GM12873 (cell line): Measurements from ENCODE around the gene BARHL1.

Source experiments
- TF ChIP-seq, protein P1 (sequence below): IDR thresholded peaks from 2 replicates; pipeline ENCODE4 v1.5.1; 2012; ENCODE audit warnings: low read depth, mild to moderate bottlenecking, moderate library complexity, low read length, control low read depth; ENCODE audit not compliant: insufficient read depth; ENCODE audit errors: missing control alignments

The BARHL1 gene

DNA sequence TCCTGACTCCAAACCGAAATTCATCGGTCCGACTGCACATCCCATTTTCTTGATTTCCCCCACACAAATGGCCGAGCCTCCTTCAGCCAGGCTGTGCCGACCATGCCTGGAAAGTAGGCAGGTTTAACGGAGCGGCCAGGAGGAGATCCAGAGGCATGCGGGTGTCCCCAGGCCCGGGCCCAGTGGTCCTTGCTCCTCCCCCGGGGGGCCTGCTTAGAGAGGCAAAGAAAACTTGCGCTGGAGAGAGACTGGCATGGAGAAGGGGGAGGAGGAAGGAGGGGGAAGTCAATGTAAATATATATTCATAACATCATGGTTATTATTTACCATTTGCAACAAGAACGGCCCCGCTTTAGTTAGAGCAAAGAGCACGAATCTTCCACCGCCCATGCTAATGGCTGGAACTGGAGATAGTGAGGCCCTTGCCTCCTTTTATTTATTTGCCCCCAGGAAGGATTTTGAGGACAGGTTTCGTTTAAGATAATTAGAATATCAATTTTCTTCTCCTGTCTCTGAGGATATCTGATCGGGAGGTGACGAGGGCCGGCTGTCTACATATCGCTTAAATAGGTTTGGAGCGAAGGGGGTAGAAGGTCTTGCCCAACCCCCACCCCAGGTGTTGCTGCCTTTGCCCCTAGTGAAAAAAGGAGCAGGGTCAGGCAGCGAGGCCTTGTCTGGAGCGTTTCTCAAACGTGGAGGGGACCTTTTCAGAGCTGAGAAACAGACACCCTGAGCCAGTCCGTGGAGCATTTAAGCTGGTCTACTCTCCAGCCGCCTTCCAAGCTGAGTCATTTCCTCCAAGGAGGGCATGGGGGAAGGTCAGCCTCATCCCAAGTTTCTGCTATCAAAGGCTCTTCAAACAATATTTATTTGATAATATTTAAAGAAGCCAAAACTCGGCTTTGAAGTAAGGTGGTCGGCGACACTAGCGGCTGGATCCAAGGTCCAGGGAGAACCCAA is 2.5 kb downstream of the BARHL1 start:
- TF ChIP-seq, protein P1, sequence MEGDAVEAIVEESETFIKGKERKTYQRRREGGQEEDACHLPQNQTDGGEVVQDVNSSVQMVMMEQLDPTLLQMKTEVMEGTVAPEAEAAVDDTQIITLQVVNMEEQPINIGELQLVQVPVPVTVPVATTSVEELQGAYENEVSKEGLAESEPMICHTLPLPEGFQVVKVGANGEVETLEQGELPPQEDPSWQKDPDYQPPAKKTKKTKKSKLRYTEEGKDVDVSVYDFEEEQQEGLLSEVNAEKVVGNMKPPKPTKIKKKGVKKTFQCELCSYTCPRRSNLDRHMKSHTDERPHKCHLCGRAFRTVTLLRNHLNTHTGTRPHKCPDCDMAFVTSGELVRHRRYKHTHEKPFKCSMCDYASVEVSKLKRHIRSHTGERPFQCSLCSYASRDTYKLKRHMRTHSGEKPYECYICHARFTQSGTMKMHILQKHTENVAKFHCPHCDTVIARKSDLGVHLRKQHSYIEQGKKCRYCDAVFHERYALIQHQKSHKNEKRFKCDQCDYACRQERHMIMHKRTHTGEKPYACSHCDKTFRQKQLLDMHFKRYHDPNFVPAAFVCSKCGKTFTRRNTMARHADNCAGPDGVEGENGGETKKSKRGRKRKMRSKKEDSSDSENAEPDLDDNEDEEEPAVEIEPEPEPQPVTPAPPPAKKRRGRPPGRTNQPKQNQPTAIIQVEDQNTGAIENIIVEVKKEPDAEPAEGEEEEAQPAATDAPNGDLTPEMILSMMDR, result no peak

DNA sequence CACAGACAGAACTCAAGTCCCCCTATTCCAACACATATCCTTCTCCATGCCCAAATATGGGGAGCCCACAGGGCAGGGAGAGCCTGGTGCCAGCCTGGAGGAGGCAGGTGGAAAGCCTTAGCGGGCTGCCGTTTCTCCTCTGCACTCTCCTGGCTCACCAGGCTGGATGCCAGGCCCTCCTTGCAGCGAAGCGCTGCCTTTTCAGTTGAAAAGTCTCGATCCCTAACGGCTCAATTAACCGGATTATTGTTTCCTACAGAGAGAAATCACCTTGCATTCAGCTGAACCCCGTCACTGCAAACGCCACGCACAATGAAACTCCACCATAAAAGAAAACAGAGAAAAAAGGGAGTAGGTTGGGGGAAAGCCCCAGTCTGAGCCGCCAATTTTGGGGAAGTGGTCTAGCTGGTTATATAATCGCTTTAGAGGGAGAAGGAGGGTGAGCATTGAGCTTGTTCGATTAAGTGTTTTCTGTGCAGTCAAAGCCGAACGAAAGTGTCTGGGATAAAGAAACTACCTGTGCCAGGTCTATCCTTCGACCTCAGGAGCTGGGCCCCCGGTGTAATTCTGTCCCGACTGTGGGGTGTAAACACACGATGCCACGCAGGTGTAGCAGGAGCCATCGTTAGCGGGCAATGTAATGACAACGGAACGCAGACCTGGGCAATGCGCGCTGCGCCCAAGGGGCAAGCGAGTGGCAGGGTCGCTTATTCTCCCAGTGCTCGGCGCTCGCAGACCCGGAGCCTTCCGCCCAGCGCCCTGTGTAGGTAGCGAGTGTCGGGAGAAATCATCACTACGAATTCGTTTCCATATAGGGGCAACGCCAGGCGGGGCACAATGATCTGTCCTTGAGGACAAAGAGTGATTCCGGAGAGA is 3.8 kb downstream of the BARHL1 start:
- TF ChIP-seq, protein P1, result no peak

DNA sequence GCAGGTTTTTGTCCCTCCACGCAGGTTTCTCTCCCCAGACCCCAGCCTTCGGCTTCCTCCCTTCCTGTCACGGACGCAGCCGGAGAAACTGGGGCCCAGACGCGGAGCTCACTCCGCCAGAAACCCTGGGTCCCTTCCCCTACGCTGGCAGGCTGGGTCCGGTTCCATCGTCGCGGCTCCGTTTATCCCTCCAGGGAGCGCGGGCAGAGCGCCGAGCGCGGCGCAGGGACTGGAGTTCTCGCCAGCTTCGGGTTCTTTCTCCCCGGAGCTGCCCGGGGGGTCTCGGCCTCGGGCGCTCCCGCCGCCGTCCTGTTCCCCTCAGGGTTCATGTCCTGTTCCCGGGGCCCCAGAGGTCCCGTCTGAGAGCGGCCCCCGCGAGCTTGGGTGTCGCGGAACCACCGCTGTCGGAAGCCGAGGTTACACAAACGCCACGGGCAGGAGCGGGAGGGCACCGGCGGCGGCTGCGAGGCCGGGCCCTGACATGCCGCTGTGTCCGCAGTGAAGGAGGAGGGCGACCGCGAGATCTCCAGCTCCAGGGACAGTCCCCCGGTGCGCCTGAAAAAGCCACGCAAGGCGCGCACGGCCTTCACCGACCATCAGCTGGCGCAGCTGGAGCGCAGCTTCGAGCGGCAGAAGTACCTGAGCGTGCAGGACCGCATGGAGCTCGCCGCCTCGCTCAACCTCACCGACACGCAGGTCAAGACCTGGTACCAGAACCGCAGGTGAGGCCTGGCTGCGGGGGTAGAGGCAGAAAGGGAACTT is 4.6 kb downstream of the BARHL1 start:
- TF ChIP-seq, protein P1, result no peak

DNA sequence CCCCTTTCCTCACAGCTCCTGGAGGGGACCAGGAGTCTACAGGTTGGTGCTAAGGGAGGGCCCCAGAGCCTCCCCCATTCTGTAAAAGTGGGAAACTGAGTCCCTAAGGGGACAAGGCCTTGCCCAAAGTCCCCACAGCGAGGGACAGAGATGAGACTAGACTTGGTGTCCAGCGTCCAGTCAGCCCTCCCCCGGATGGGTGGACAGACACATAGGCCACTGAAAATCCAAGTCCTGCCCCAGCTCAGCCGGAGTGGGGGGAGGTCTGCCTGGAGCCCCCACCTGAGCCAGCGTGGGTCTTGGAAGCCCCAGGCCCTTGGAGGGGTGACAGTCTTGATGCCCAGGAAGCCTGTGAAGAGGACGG is 5.2 kb downstream of the BARHL1 start:
- TF ChIP-seq, protein P1, result no peak

DNA sequence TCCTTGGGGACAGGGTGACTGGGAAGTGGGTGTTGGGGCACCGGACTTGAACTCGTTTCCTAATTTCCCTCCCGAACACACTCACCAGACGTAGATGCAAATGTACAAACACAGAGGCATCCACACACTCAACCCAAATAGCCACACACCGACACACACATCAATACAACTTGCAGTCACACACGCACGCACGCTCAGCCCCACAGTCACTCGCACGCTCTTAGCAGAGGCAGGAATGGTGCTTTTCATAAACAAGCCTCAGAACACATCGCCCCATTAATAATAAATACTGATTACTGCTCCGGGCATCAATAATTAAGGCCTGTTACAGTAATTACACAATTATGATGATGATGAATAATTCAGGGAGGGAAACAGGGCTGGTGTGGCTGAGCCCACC is 5.7 kb downstream of the BARHL1 start:
- TF ChIP-seq, protein P1, result no peak

DNA sequence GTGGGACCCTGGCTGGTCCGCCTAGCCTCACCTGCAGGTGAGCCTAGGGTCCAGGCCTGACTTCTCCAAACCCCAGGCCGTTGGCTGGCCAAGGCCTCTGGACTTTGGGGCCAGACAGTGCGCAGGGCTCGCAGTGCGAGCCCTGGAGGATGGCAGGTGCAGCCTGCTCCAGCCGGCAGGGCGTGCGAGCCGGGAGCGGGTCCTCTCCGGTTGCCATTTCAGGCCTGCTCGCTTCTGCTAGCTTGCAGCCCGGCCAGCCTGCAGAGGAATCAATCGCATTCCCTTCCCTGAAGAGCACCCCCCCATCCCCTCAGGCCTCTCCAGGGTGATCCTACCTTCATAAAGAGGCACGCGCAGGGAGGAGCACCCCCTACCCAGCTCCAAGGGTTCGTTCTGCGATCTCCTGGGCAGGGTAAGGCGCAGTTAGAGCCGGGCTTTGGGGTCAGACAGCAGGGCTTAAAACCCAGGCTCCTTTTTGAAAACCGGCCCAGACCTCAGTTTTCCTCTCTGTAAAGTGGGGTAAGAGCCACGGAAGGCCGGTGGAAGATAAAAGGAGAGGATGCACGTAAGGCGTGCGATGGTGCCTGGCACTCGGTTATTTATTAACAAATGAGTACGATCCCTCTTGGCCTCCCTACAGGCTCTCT is 6.2 kb downstream of the BARHL1 start:
- TF ChIP-seq, protein P1, result no peak
